ENCODE data around the gene PLK5. TPM values are rescaled to one million over a fixed set of nuclear protein-coding genes. Genes with fewer than 3 reads are reported as not detected.

The PLK5 gene
- total and polyA plus RNA-seq, 2 experiments from 2014 or later, result 0.87 to 1.2 TPM

GRCh38 chr19:1558552-1558951, 34.7 kb downstream of the PLK5 start:
- peaks cover 7% of the 10 kb centered on the region for H3K36me3 ChIP-seq
- H3K9me3 ChIP-seq (ENCODE audit: low read depth), result no peaks in the 10 kb centered on the region
- no peak overlapping the region for H3K27ac ChIP-seq
- no peak overlapping the region for H3K4me3 ChIP-seq
- no peak for DNase-seq (ENCODE audit: low read depth in 1 of 2, low spot score in 1 of 2)
- H3K27me3 ChIP-seq, result no peaks in the 10 kb centered on the region
- TF ChIP-seq CTCF (IDR thresholded peaks at IDR 0.05; ENCODE audit: low read depth, low read length), result no peak
- H3K4me1 ChIP-seq (ENCODE audit: low read depth), result no peaks in the 10 kb centered on the region

GRCh38 chr19:1560286-1560882, 36.5 kb downstream of the PLK5 start:
- Histone ChIP-seq H3K27ac (no peak overlapping the region), H3K9me3 (ENCODE audit: low read depth) (no peaks in the 10 kb centered on the region), H3K4me3 (no peak overlapping the region), H3K4me1 (ENCODE audit: low read depth) (no peaks in the 10 kb centered on the region), H3K27me3 (no peaks in the 10 kb centered on the region), H3K36me3 (peaks cover 2% of the 10 kb centered on the region)
- no peak for TF ChIP-seq CTCF (IDR thresholded peaks at IDR 0.05; ENCODE audit: low read depth, low read length)
- DNase-seq (ENCODE audit: low read depth in 1 of 2, low spot score in 1 of 2), result no peak

DNA sequence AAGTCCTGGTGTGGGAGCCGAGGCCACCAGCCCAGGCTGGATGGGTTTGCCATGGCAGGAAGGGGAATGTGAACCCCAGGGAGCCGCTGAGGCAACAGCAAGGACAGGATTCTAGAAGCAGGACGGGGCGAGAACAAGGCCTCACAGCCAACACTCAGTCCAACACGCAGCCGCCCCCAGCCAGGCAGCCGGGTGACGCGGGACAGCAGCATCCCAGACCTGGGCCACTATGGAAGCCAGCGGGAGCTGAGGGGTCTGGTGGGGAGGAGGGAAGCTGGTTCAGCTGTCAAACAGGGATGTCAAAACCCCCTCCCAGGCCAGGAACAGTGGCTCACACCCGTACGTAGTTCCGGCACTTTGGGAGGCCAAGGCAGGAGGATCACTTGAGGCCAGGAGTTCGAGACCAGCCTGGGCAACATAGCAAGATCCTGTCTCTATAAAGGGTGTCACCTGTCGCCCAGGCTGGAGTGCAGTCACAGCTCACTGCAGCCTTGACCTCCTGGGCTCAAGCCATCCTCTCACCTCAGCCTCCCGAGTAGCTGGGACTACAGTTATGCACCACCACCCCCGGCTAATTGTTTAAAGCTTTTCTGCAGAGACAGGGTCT, 37.5 kb downstream of the PLK5 start:
- H3K9me3 ChIP-seq (ENCODE audit: low read depth), result no peaks in the 10 kb centered on the region
- no peak overlapping the region for H3K4me3 ChIP-seq
- no peaks in the 10 kb centered on the region for H3K36me3 ChIP-seq
- H3K27me3 ChIP-seq, result no peaks in the 10 kb centered on the region
- no peak overlapping the region for H3K27ac ChIP-seq
- H3K4me1 ChIP-seq (ENCODE audit: low read depth), result peaks cover 4% of the 10 kb centered on the region
- no peak for DNase-seq (ENCODE audit: low read depth in 1 of 2, low spot score in 1 of 2)
- no peak for TF ChIP-seq CTCF (IDR thresholded peaks at IDR 0.05; ENCODE audit: low read depth, low read length)

GRCh38 chr19:1563251-1563650, 39.4 kb downstream of the PLK5 start:
- Histone ChIP-seq H3K9me3 (ENCODE audit: low read depth) (no peaks in the 10 kb centered on the region), H3K27me3 (no peaks in the 10 kb centered on the region), H3K4me1 (ENCODE audit: low read depth) (peaks cover 4% of the 10 kb centered on the region), H3K27ac (no peak overlapping the region), H3K4me3 (no peak overlapping the region), H3K36me3 (no peaks in the 10 kb centered on the region)
- TF ChIP-seq CTCF (IDR thresholded peaks at IDR 0.05; ENCODE audit: low read depth, low read length), result no peak
- DNase-seq (ENCODE audit: low read depth in 1 of 2, low spot score in 1 of 2), result no peak

- TF ChIP-seq CTCF (IDR thresholded peaks at IDR 0.05; ENCODE audit: low read depth, low read length), result no peak
- no peaks in the 10 kb centered on the region for H3K9me3 ChIP-seq (ENCODE audit: low read depth)
- H3K27me3 ChIP-seq, result no peaks in the 10 kb centered on the region
- H3K36me3 ChIP-seq, result no peaks in the 10 kb centered on the region
- peaks cover 4% of the 10 kb centered on the region for H3K4me1 ChIP-seq (ENCODE audit: low read depth)
- DNase-seq (ENCODE audit: low read depth in 1 of 2, low spot score in 1 of 2), result peak; percentile 86 to 90
- peak overlapping the region; percentile 95 for H3K4me3 ChIP-seq
- peak overlapping the region; percentile 98 for H3K27ac ChIP-seq
Observed at GRCh38 chr19:1566392-1567115, 42.7 kb downstream of the PLK5 start.
